ENCODE measurements around the gene PEPD.

DNA sequence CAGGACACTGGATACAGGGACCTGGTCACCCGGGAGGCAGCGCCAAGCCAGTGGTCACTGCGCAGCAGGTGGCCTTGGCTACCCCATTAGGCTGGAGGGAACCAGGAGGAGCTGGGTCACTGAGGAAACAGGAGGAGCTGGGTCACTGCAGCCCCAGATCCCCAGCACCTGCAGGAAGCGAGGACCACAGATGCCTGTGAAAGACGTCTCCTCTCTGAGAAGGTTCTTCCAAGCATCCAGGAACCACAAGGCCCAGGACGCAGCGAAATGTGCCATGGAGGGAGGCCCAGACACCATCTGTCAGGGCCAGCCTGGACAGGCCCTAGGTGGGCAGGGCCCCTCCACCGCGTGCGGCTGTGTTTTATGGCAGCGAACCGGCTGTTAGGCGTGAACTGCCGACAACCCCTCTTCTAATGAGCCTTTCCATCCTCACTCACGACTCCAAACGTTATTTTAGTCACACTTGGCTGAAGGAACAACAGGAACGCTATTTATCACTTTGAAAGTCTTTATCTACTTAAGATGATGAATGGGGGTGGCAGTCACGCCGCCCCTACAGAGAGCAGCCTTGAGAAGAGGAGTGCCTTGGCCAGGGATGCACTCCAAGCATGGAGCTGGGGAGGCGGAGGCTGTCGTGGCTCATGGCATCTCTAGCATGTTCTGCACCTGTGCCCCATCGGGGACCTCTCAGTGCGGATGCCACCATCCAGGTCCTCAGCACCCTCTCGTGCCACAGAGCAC, 94.8 kb downstream of the PEPD start:
- TF ChIP-seq FOS (IDR thresholded peaks at IDR 0.05; ENCODE audit: borderline replicate concordance, insufficient read depth, low read length): no peak
- TF ChIP-seq POLR2A (IDR thresholded peaks at IDR 0.05; ENCODE audit: low read depth, low read length): no peak
- no peak for TF ChIP-seq POLR2AphosphoS5 (IDR thresholded peaks at IDR 0.05; ENCODE audit: insufficient read depth, low read depth, low read length)
- TF ChIP-seq, protein P1, sequence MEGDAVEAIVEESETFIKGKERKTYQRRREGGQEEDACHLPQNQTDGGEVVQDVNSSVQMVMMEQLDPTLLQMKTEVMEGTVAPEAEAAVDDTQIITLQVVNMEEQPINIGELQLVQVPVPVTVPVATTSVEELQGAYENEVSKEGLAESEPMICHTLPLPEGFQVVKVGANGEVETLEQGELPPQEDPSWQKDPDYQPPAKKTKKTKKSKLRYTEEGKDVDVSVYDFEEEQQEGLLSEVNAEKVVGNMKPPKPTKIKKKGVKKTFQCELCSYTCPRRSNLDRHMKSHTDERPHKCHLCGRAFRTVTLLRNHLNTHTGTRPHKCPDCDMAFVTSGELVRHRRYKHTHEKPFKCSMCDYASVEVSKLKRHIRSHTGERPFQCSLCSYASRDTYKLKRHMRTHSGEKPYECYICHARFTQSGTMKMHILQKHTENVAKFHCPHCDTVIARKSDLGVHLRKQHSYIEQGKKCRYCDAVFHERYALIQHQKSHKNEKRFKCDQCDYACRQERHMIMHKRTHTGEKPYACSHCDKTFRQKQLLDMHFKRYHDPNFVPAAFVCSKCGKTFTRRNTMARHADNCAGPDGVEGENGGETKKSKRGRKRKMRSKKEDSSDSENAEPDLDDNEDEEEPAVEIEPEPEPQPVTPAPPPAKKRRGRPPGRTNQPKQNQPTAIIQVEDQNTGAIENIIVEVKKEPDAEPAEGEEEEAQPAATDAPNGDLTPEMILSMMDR (IDR thresholded peaks at IDR 0.05; ENCODE audit: extremely low read depth in 1 of 2, insufficient read depth in 1 of 2, low read depth in 1 of 2, low read length in 2 of 2): no peak
- TF ChIP-seq EZH2 (IDR thresholded peaks at IDR 0.05; ENCODE audit: borderline replicate concordance, low read depth, low read length, severe bottlenecking): no peak
- no peak for TF ChIP-seq MYC (IDR thresholded peaks at IDR 0.05; ENCODE audit: low read depth, low read length)
- TF ChIP-seq, protein P2, sequence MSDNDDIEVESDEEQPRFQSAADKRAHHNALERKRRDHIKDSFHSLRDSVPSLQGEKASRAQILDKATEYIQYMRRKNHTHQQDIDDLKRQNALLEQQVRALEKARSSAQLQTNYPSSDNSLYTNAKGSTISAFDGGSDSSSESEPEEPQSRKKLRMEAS (IDR thresholded peaks at IDR 0.05; ENCODE audit: insufficient read depth, insufficient read length): no peak
